Type B pancreatic cell (in vitro differentiated cells): Measurements from ENCODE around the gene NUP133. TPM values are rescaled to one million over a fixed set of nuclear protein-coding genes. Genes with fewer than 3 reads are reported as not detected.

Source experiments
- DNase-seq: peaks from one replicate; pipeline ENCODE4 v3.0.0; 2021; ENCODE audit warnings: mixed read lengths; ENCODE audit not compliant: unreplicated experiment; ENCODE audit errors: extremely low spot score
- H3K27ac Mint-ChIP-seq: 2 replicates; pipeline ENCODE4 v1.8.0; 2021; ENCODE audit warnings: mild to moderate bottlenecking, mixed read lengths
- H3K27me3 Mint-ChIP-seq: 2 replicates; pipeline ENCODE4 v1.8.0; 2021; ENCODE audit warnings: mixed read lengths
- H3K36me3 Mint-ChIP-seq: 2 replicates; pipeline ENCODE4 v1.8.0; 2021; ENCODE audit warnings: mixed read lengths
- H3K4me1 Mint-ChIP-seq: one replicate; pipeline ENCODE4 v1.8.0; 2021; ENCODE audit warnings: mixed read lengths; ENCODE audit not compliant: unreplicated experiment
- H3K4me3 Mint-ChIP-seq: 2 replicates; pipeline ENCODE4 v1.8.0; 2021; ENCODE audit warnings: mild to moderate bottlenecking, mixed read lengths
- H3K9me3 Mint-ChIP-seq: 2 replicates; pipeline ENCODE4 v1.8.0; 2021; ENCODE audit warnings: mixed read lengths
- CTCF ChIP-seq: fragments of 200-600 bp; sonication (generic); conservative IDR thresholded peaks from 2 replicates; pipeline ENCODE4 v1.5.0; 2021; ENCODE audit warnings: antibody characterized with exemption, mild to moderate bottlenecking
- total RNA-seq: library from RNA; stranded (reverse); gene quantifications from 2 replicates; pipeline ENCODE4 v1.2.1, GENCODE V29; 2021; ENCODE audit warnings: low replicate concordance

NUP133 gene
- total RNA-seq, 1 donor from 2014 or later, result 53.9 TPM

GRCh38 chr1:229508823-229509337 lies 739 bp upstream of the NUP133 start:
- Mint-ChIP-seq H3K27ac (peak overlapping the region; percentile 99), H3K4me3 (peak overlapping the region; percentile 95), H3K9me3 (no peaks in the 10 kb centered on the region), H3K27me3 (no peaks in the 10 kb centered on the region), H3K4me1 (peaks cover 11% of the 10 kb centered on the region), H3K36me3 (no peaks in the 10 kb centered on the region)
- DNase-seq, result no peak
- no peak for TF ChIP-seq CTCF

DNA sequence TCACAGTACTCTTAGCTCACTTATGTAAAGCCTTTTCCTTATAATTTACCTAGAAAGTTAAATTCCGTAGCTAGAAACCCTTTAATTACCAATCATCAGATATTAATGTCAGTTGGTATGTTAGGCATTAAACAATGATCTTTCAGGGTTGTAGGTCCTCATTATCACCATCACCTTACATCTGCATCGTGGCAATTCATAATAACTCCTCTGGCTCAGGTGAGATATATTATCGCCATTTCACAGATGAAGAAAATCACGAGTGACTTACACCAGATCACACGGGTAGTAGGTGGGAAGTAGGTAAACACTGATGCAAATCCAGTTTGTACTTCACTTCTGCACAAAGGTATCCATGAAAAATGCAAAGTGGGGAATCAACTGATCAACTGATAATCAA lies 639 bp downstream of the NUP133 start:
- Mint-ChIP-seq H3K36me3 (no peaks in the 10 kb centered on the region), H3K9me3 (no peaks in the 10 kb centered on the region), H3K4me1 (peaks cover 11% of the 10 kb centered on the region), H3K27ac (peak overlapping the region; percentile 99), H3K27me3 (no peaks in the 10 kb centered on the region), H3K4me3 (peak overlapping the region; percentile 95)
- no peak for DNase-seq
- no peak for TF ChIP-seq CTCF

DNA sequence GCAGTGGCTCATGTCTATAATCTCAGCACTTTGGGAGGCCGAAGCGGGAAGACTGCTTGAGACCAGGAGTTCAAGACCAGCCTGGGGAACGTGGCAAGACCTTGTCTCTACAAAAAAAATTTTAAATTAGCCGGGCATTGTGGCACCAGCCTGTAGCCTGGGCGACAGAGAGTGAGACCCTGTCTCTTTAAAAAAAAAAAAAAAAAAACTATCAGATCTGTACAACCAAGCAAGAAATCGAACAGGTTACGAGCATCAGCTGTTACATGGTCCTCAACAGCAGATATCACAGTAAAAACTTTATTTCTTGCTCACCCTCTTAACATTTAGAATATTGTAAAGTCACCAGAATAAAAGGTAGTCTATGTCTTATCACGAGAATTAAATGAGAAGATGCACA lies 1.5 kb downstream of the NUP133 start:
- Mint-ChIP-seq H3K27me3 (no peaks in the 10 kb centered on the region), H3K4me3 (peak overlapping the region; percentile 95), H3K4me1 (peaks cover 11% of the 10 kb centered on the region), H3K27ac (peak overlapping the region; percentile 69), H3K36me3 (peaks cover 4% of the 10 kb centered on the region), H3K9me3 (no peaks in the 10 kb centered on the region)
- no peak for TF ChIP-seq CTCF
- no peak for DNase-seq

- Mint-ChIP-seq H3K4me1 (no peaks in the 10 kb centered on the region), H3K27ac (no peak overlapping the region)
Observed at GRCh38 chr1:229495782-229496181, 12.4 kb downstream of the NUP133 start.

GRCh38 chr1:229487181-229487580 lies 21.0 kb downstream of the NUP133 start:
- no peak overlapping the region for H3K27ac Mint-ChIP-seq
- peaks cover 35% of the 10 kb centered on the region for H3K36me3 Mint-ChIP-seq
- DNase-seq, result no peak
- no peaks in the 10 kb centered on the region for H3K9me3 Mint-ChIP-seq
- H3K27me3 Mint-ChIP-seq, result no peaks in the 10 kb centered on the region
- no peaks in the 10 kb centered on the region for H3K4me1 Mint-ChIP-seq
- no peak overlapping the region for H3K4me3 Mint-ChIP-seq
- TF ChIP-seq CTCF, result no peak

More at GRCh38 chr1:229495782-229496181, 12.4 kb downstream of the NUP133 start:
- Mint-ChIP-seq H3K9me3 (no peaks in the 10 kb centered on the region), H3K27me3 (no peaks in the 10 kb centered on the region), H3K4me3 (no peak overlapping the region), H3K36me3 (peaks cover 30% of the 10 kb centered on the region)
- TF ChIP-seq CTCF, result no peak
- no peak for DNase-seq

DNA sequence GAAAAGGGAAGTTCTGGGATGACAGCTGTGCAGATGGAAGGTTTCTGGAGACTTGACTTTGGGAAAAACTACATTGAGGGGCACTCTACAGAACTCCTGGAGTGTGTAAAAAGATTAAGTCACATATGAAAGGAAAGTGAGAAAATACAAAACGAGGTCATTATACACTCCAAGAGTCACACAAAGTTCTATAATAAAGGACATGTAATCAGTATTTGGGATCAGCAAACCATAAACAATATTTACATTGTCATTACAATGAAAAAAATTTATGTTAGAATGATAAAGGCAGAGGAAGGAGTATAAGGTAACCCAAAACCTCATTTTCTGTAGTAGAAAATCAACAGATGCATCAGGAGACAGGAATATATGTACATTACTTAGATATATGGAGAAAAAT lies 22.8 kb downstream of the NUP133 start:
- Mint-ChIP-seq H3K9me3 (no peaks in the 10 kb centered on the region), H3K4me3 (no peak overlapping the region), H3K27ac (no peak overlapping the region), H3K27me3 (no peaks in the 10 kb centered on the region), H3K36me3 (peaks cover 35% of the 10 kb centered on the region), H3K4me1 (no peaks in the 10 kb centered on the region)
- TF ChIP-seq CTCF, result no peak
- DNase-seq, result no peak
